H9 (cell line): ENCODE results near the gene EPB41. TPM values are rescaled to one million over a fixed set of nuclear protein-coding genes. Genes with fewer than 3 reads are reported as not detected.

Experiments
- DNase-seq: peaks from one replicate; pipeline ENCODE4 v3.0.0-alpha.2; 2017
- H2AFZ ChIP-seq: one replicate; pipeline ENCODE4 v1.6.1; 2013; ENCODE audit warnings: mild to moderate bottlenecking, low read length, control low read depth, moderate library complexity
- H2AK5ac ChIP-seq: 2 replicates; pipeline ENCODE4 v1.6.1; 2013; ENCODE audit warnings: low read length, control low read depth, mixed read lengths; ENCODE audit not compliant: insufficient read length
- H2BK120ac ChIP-seq: one replicate; pipeline ENCODE4 v1.6.1; 2013; ENCODE audit warnings: low read depth, mild to moderate bottlenecking, low read length, control low read depth, inconsistent platforms; ENCODE audit not compliant: poor library complexity, severe bottlenecking
- H2BK12ac ChIP-seq: 2 replicates; pipeline ENCODE4 v1.6.1; 2013; ENCODE audit warnings: low read length, control low read depth, mixed read lengths, low read depth; ENCODE audit not compliant: insufficient read length
- H2BK15ac ChIP-seq: 2 replicates; pipeline ENCODE4 v1.6.1; 2013; ENCODE audit warnings: low read depth, low read length, control low read depth
- H2BK20ac ChIP-seq: one replicate; pipeline ENCODE4 v1.6.1; 2013; ENCODE audit warnings: low read depth, mild to moderate bottlenecking, low read length, control low read depth, inconsistent platforms; ENCODE audit not compliant: poor library complexity, severe bottlenecking
- H2BK5ac ChIP-seq: 2 replicates; pipeline ENCODE4 v1.6.1; 2013; ENCODE audit warnings: low read length, control low read depth, mixed read lengths; ENCODE audit not compliant: insufficient read length
- H3K14ac ChIP-seq: 2 replicates; pipeline ENCODE4 v1.6.1; 2013; ENCODE audit warnings: low read length, control low read depth; ENCODE audit not compliant: insufficient read depth
- H3K18ac ChIP-seq: 2 replicates; pipeline ENCODE4 v1.6.1; 2013; ENCODE audit warnings: low read depth, mild to moderate bottlenecking, mixed read lengths, low read length, control low read depth; ENCODE audit not compliant: insufficient read length
- H3K23ac ChIP-seq: 2 replicates; pipeline ENCODE4 v1.6.1; 2013; ENCODE audit warnings: low read length, control low read depth, mixed read lengths, low read depth; ENCODE audit not compliant: insufficient read length
- H3K23me2 ChIP-seq: 2 replicates; pipeline ENCODE4 v1.6.1; 2013; ENCODE audit warnings: low read depth, mild to moderate bottlenecking, mixed read lengths, low read length, control low read depth; ENCODE audit not compliant: insufficient read length, poor library complexity, severe bottlenecking
- H3K27ac ChIP-seq: 2 replicates; pipeline ENCODE4 v1.5.1; 2013; ENCODE audit warnings: low read length, control low read depth, mixed read lengths, low read depth; ENCODE audit not compliant: insufficient read length
- H3K27me3 ChIP-seq: 2 replicates; pipeline ENCODE4 v1.6.1; 2013; ENCODE audit warnings: low read length, control low read depth, inconsistent platforms; ENCODE audit not compliant: insufficient read depth
- H3K4ac ChIP-seq: 2 replicates; pipeline ENCODE4 v1.6.1; 2013; ENCODE audit warnings: low read depth, mild to moderate bottlenecking, control low read depth, inconsistent platforms, low read length, moderate library complexity
- H3K4me1 ChIP-seq: 2 replicates; pipeline ENCODE4 v1.6.1; 2013; ENCODE audit warnings: low read length, control low read depth, inconsistent platforms; ENCODE audit not compliant: insufficient read depth
- H3K4me2 ChIP-seq: 2 replicates; pipeline ENCODE4 v1.6.1; 2013; ENCODE audit warnings: low read length, control low read depth, mixed read lengths; ENCODE audit not compliant: insufficient read length, insufficient read depth
- H3K56ac ChIP-seq: 2 replicates; pipeline ENCODE4 v1.6.1; 2013; ENCODE audit warnings: low read depth, mild to moderate bottlenecking, mixed read lengths, low read length, control low read depth; ENCODE audit not compliant: insufficient read length
- H3K79me1 ChIP-seq: 2 replicates; pipeline ENCODE4 v1.6.1; 2013; ENCODE audit warnings: low read depth, mild to moderate bottlenecking, moderate library complexity, low read length, control low read depth, inconsistent platforms; ENCODE audit not compliant: insufficient read depth, poor library complexity, severe bottlenecking
- H3K79me2 ChIP-seq: 2 replicates; pipeline ENCODE4 v1.6.1; 2013; ENCODE audit warnings: low read length, control low read depth, inconsistent platforms; ENCODE audit not compliant: insufficient read depth
- H3K9ac ChIP-seq: 2 replicates; pipeline ENCODE4 v1.6.1; 2013; ENCODE audit warnings: low read length, control low read depth, mixed read lengths; ENCODE audit not compliant: insufficient read length; ENCODE audit errors: extremely low read depth
- H3K9me3 ChIP-seq: one replicate; pipeline ENCODE4 v1.6.1; 2013; ENCODE audit warnings: low read depth, low read length, inconsistent platforms; ENCODE audit not compliant: control insufficient read depth
- H3T11ph ChIP-seq: one replicate; pipeline ENCODE4 v1.6.1; 2013; ENCODE audit warnings: mild to moderate bottlenecking, low read length, control low read depth, inconsistent platforms
- H4K20me1 ChIP-seq: one replicate; pipeline ENCODE4 v1.6.1; 2013; ENCODE audit not compliant: control insufficient read depth, insufficient read length, insufficient read depth
- H4K5ac ChIP-seq: 2 replicates; pipeline ENCODE4 v1.6.1; 2013; ENCODE audit warnings: low read depth, mild to moderate bottlenecking, mixed read lengths, low read length, control low read depth; ENCODE audit not compliant: insufficient read length
- H4K8ac ChIP-seq: replicated peaks from 2 replicates; pipeline ENCODE4 v1.6.1; 2013; ENCODE audit warnings: low read length, control low read depth, mixed read lengths, low read depth; ENCODE audit not compliant: insufficient read length
- H4K91ac ChIP-seq: 2 replicates; pipeline ENCODE4 v1.6.1; 2013; ENCODE audit warnings: low read depth, mild to moderate bottlenecking, moderate library complexity, mixed read lengths, low read length, control low read depth; ENCODE audit not compliant: insufficient read length
- H3K27ac Mint-ChIP-seq, 3 experiments: 2 replicates in 2 of 3; 3 replicates in 1 of 3; pipeline ENCODE4 v1.8.0; 2020 to 2021; ENCODE audit warnings: mixed read lengths in 3 of 3, mild to moderate bottlenecking in 1 of 3, moderate library complexity in 1 of 3
- H3K27me3 Mint-ChIP-seq: 2 replicates; pipeline ENCODE4 v1.8.0; 2021; ENCODE audit warnings: low read depth, mild to moderate bottlenecking, moderate library complexity, mixed read lengths
- H3K36me3 Mint-ChIP-seq, 3 experiments: 2 replicates in 2 of 3; 3 replicates in 1 of 3; pipeline ENCODE4 v1.8.0; 2020 to 2021; ENCODE audit warnings: low read depth in 3 of 3, mixed read lengths in 3 of 3; ENCODE audit not compliant: insufficient read depth in 1 of 3
- H3K4me1 Mint-ChIP-seq, 2 experiments: 2 replicates each; pipeline ENCODE4 v1.8.0; 2020; ENCODE audit warnings: mixed read lengths in 2 of 2
- H3K4me3 Mint-ChIP-seq, 2 experiments: 2 replicates in 1 of 2; 3 replicates in 1 of 2; pipeline ENCODE4 v1.8.0; 2020 to 2021; ENCODE audit warnings: mild to moderate bottlenecking in 2 of 2, mixed read lengths in 2 of 2, moderate library complexity in 1 of 2
- H3K9me3 Mint-ChIP-seq, 2 experiments: 2 replicates in 1 of 2; 3 replicates in 1 of 2; pipeline ENCODE4 v1.8.0; 2020; ENCODE audit warnings: mild to moderate bottlenecking in 2 of 2, mixed read lengths in 2 of 2, moderate library complexity in 1 of 2
- CTCF ChIP-seq: fragments of 200-600 bp; sonication (generic); conservative IDR thresholded peaks from 3 replicates; pipeline ENCODE4 v1.8.0; 2021; ENCODE audit warnings: antibody characterized with exemption, mild to moderate bottlenecking
- WGBS: extraction: QIAGEN DNeasy Blood & Tissue Kit; methylation state at CpG from one replicate; pipeline ENCODE4 v1.1.7; 2013; ENCODE audit warnings: missing lambda C conversion rate, low lambda C conversion rate, mixed read lengths; ENCODE audit not compliant: insufficient read length; ENCODE audit errors: extremely low coverage; 5-methylcytosine and 5-hydroxymethylcytosine counted together
- total RNA-seq: library from RNA; stranded (reverse); gene quantifications from 2 replicates; pipeline ENCODE4 v1.2.1, GENCODE V29; 2021

Gene EPB41
- total RNA-seq, 1 experiment from 2014 or later: 75.4 TPM

- no peaks in the 10 kb centered on the region for H3K36me3 Mint-ChIP-seq
- no peak overlapping the region for H2AFZ ChIP-seq
- H3K4me2 ChIP-seq: no peak overlapping the region
- H3K27me3 Mint-ChIP-seq: no peaks in the 10 kb centered on the region
- H2BK12ac ChIP-seq: no peak overlapping the region
- H3K14ac ChIP-seq: no peak overlapping the region
- H3K4ac ChIP-seq: no peak overlapping the region
- H2BK5ac ChIP-seq: no peak overlapping the region
- no peaks in the 10 kb centered on the region for H3K27me3 ChIP-seq
- H3K27ac Mint-ChIP-seq: no peak overlapping the region
- H3K9me3 Mint-ChIP-seq: no peaks in the 10 kb centered on the region
- H3K23me2 ChIP-seq: no peaks in the 10 kb centered on the region
- no peak overlapping the region; a peak in 1 of 5 replicates for H3K4me3 Mint-ChIP-seq
- no peak overlapping the region for H2BK15ac ChIP-seq
- no peaks in the 10 kb centered on the region for H3K4me1 ChIP-seq
- H3K4me1 Mint-ChIP-seq: peaks cover 12 to 17% of the 10 kb centered on the region in 2 experiments
- TF ChIP-seq CTCF: no peak
- no peaks in the 10 kb centered on the region for H3K79me1 ChIP-seq
- no peaks in the 10 kb centered on the region for H3K9me3 ChIP-seq
- no CpG with 5 or more reads among the region's 4 CpGs for WGBS
- DNase-seq: no peak
- H4K91ac ChIP-seq: no peak overlapping the region
- H3K9ac ChIP-seq: no peak overlapping the region
- no peak overlapping the region for H3K27ac ChIP-seq
- H4K20me1 ChIP-seq: no peaks in the 10 kb centered on the region
- no peak overlapping the region for H3K56ac ChIP-seq
- H2BK20ac ChIP-seq: no peak overlapping the region
- no peak overlapping the region for H4K5ac ChIP-seq
- H3K23ac ChIP-seq: no peak overlapping the region
- H3K79me2 ChIP-seq: no peaks in the 10 kb centered on the region
- H3T11ph ChIP-seq: no peak overlapping the region
- no peak overlapping the region for H3K18ac ChIP-seq
- H4K8ac ChIP-seq: no peak overlapping the region
- no peak overlapping the region for H2BK120ac ChIP-seq
- no peak overlapping the region for H2AK5ac ChIP-seq
Observed at GRCh38 chr1:28897789-28898188, 16.6 kb upstream of the EPB41 start.
